ENCODE data around the gene TRIM7. TPM values are rescaled to one million over a fixed set of nuclear protein-coding genes. Genes with fewer than 3 reads are reported as not detected.

TRIM7 gene
- total RNA-seq, 4 donors from 2014 or later = 0.88 to 2.6 (median 2.2) TPM

DNA sequence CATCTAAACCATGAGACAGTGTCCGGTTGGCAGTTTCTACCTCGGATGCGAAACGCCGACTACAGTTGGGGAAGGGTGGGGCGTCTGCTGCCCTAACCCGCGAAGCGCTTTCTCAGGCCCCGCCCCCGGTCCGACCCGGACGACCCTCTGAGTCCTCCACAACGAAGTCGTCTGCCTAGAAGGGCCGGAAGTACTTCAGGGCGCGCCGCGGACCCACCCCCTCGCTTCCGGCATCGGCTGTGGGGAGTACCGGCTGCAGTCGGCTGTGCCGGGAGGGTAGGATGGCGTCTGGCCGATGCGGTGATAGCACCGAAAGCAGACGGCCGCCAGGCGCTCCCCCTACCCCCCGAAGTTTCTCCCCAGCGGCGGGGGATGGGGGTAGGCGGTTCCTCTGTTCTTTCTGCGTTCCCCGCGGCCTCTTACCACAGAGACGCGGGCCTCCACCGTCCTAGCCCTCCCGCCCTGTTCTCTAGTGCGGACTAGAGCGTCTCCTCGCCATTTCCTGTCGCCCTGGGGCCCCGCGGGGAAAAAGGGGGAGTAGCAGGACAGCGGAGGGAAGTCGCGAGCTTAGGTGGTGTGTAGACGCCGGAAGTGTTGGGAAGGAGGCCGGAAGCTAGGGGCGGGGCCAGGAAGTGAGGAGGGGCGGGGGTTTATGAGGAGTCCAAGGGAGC, 18.2 kb upstream of the TRIM7 start, which contains the start of gene TRIM41:
TSS of gene TRIM41 (plus strand) at position 224 of the 671 bp plus-strand sequence. CDS start 719 bp downstream, outside the sequence.
- no peaks in the 10 kb centered on the region for H3K27me3 ChIP-seq
- no peaks in the 10 kb centered on the region for H3K9me3 ChIP-seq
- peaks cover 0 to 9% (median 0%) of the 10 kb centered on the region in 3 donors for H3K36me3 ChIP-seq
- TF ChIP-seq POLR2A (IDR thresholded peaks at IDR 0.05) = peak; percentile 75 to 86
- TF ChIP-seq, protein P1, sequence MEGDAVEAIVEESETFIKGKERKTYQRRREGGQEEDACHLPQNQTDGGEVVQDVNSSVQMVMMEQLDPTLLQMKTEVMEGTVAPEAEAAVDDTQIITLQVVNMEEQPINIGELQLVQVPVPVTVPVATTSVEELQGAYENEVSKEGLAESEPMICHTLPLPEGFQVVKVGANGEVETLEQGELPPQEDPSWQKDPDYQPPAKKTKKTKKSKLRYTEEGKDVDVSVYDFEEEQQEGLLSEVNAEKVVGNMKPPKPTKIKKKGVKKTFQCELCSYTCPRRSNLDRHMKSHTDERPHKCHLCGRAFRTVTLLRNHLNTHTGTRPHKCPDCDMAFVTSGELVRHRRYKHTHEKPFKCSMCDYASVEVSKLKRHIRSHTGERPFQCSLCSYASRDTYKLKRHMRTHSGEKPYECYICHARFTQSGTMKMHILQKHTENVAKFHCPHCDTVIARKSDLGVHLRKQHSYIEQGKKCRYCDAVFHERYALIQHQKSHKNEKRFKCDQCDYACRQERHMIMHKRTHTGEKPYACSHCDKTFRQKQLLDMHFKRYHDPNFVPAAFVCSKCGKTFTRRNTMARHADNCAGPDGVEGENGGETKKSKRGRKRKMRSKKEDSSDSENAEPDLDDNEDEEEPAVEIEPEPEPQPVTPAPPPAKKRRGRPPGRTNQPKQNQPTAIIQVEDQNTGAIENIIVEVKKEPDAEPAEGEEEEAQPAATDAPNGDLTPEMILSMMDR (IDR thresholded peaks at IDR 0.05) = peak in 3 of 6 experiments; percentile 1 to 36 (median 18)
- peak; percentile 98 to 100 (median 98) for DNase-seq
- peaks cover 0 to 19% (median 4%) of the 10 kb centered on the region in 4 donors for H3K4me1 ChIP-seq
- H3K27ac ChIP-seq = peak within 1 kb of the TSS; percentile 93 to 96 (median 94)
- peak within 1 kb of the TSS; percentile 71 to 83 (median 79) for H3K4me3 ChIP-seq

DNA sequence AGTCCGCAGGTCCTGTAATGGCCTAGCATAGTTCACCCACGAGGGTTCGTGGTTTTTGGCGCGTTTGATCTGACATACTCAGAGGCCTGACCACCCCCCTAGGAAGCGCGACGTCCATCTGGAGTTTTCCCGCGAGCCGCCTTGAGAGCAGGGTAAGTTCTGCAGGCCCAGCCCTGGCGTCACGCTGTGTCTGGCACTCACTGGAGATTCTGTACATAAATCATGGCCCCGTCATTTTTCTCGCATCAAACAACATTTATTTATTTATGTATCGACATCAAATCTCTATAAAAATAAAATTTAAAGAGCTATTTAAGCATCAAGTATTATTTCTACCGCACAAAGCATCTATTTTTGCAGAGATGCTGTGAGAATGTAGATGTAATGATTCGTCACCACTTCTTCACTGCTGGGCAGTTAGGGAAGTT, 17.6 kb upstream of the TRIM7 start:
- Histone ChIP-seq H3K27ac (peak overlapping the region; percentile 93 to 96 (median 94)), H3K27me3 (no peaks in the 10 kb centered on the region), H3K4me1 (peaks cover 0 to 22% (median 4%) of the 10 kb centered on the region in 4 donors), H3K9me3 (no peaks in the 10 kb centered on the region), H3K36me3 (peaks cover 0 to 9% (median 0%) of the 10 kb centered on the region in 3 donors), H3K4me3 (peak overlapping the region; percentile 71 to 83 (median 79))
- no peak for DNase-seq
- TF ChIP-seq POLR2A (IDR thresholded peaks at IDR 0.05) = no peak
- TF ChIP-seq, protein P1 (IDR thresholded peaks at IDR 0.05) = peak in 3 of 6 experiments; percentile 17 to 42 (median 37)

- no peaks in the 10 kb centered on the region for H3K27me3 ChIP-seq
- peaks cover 0 to 3% (median 0%) of the 10 kb centered on the region in 3 donors for H3K36me3 ChIP-seq
- peak overlapping the region; percentile 71 to 83 (median 79) for H3K4me3 ChIP-seq
- no peaks in the 10 kb centered on the region for H3K9me3 ChIP-seq
- H3K4me1 ChIP-seq = peaks cover 0 to 28% (median 4%) of the 10 kb centered on the region in 4 donors
- H3K27ac ChIP-seq = peak overlapping the region; percentile 93 to 96 (median 94)
- DNase-seq = peak; percentile 98 to 99 (median 98)
- TF ChIP-seq, protein P1 (IDR thresholded peaks at IDR 0.05) = no peak
- TF ChIP-seq POLR2A (IDR thresholded peaks at IDR 0.05) = peak in 1 of 2 donors; percentile 17
Measured at GRCh38 chr5:181221792-181222629, 17.0 kb upstream of the TRIM7 start.

- H3K36me3 ChIP-seq = no peaks in the 10 kb centered on the region
- peak overlapping the region; percentile 93 to 96 (median 94) for H3K27ac ChIP-seq
- H3K9me3 ChIP-seq = no peaks in the 10 kb centered on the region
- no peaks in the 10 kb centered on the region for H3K27me3 ChIP-seq
- DNase-seq = peak in 1 of 3 donors; percentile 67
- TF ChIP-seq POLR2A (IDR thresholded peaks at IDR 0.05) = no peak
- TF ChIP-seq, protein P1 (IDR thresholded peaks at IDR 0.05) = no peak
- peaks cover 0 to 36% (median 9%) of the 10 kb centered on the region in 4 donors for H3K4me1 ChIP-seq
- H3K4me3 ChIP-seq = peak overlapping the region in 1 of 4 donors; percentile 82
Measured at GRCh38 chr5:181221105-181221791, 16.3 kb upstream of the TRIM7 start.

- no peaks in the 10 kb centered on the region for H3K36me3 ChIP-seq
Measured at GRCh38 chr5:181220178-181220515, 15.2 kb upstream of the TRIM7 start.

More at GRCh38 chr5:181220178-181220515, 15.2 kb upstream of the TRIM7 start:
- no peaks in the 10 kb centered on the region for H3K9me3 ChIP-seq
- H3K27me3 ChIP-seq = no peaks in the 10 kb centered on the region
- no peak overlapping the region for H3K27ac ChIP-seq
- peaks cover 0 to 38% (median 12%) of the 10 kb centered on the region in 4 donors for H3K4me1 ChIP-seq
- H3K4me3 ChIP-seq = no peak overlapping the region
- TF ChIP-seq, protein P1 (IDR thresholded peaks at IDR 0.05) = no peak
- TF ChIP-seq POLR2A (IDR thresholded peaks at IDR 0.05) = no peak
- no peak for DNase-seq

All from Peyer's patch (tissue), 4 donors.